WTC11 (cell line): ENCODE results near the gene ARHGAP6.

Experiments
- CREM ChIP-seq: sonication (generic); formaldehyde crosslinking; IDR thresholded peaks from 2 replicates; pipeline ENCODE4 v1.8.1; 2022; ENCODE audit warnings: mild to moderate bottlenecking, missing genetic modification reagents, moderate library complexity
- CTCF ChIP-seq: fragments of 200-600 bp; IDR thresholded peaks from 2 replicates; pipeline ENCODE4 v1.8.0; 2022; ENCODE audit warnings: antibody characterized with exemption
- MXD4 ChIP-seq: fragments of 250-450 bp; sonication (Bioruptor Pico); IDR thresholded peaks from 2 replicates; pipeline ENCODE4 v1.8.0; 2021; ENCODE audit warnings: mild to moderate bottlenecking, moderate library complexity, borderline replicate concordance
- USF1 ChIP-seq: sonication (generic); formaldehyde crosslinking; IDR thresholded peaks from 2 replicates; pipeline ENCODE4 v1.8.0; 2022; ENCODE audit warnings: mild to moderate bottlenecking, missing genetic modification reagents
- ZNF263 ChIP-seq: sonication (generic); formaldehyde crosslinking; IDR thresholded peaks from 2 replicates; pipeline ENCODE4 v1.8.1; 2022; ENCODE audit warnings: low read depth, mild to moderate bottlenecking, moderate library complexity, missing genetic modification reagents

DNA sequence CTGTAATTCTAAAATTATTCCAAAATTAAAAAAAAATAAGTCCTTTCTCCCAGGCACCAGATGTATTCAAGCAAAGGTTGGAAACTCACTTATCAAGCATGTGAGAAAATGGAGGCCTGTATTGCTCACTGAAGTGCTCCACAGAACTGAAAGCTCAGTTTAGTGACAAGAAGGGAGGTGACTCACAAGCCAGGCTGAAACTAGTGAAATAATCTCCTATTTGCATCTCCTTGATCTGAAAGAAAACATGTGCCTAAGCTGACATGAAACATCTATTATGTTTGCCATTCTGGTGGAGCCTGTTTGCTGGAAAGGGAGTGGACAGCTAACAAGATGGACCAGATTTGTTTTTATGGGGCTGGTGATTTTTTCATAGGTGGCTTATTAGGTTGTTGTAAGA is 426.5 kb downstream of the ARHGAP6 start:
- TF ChIP-seq ZNF263 (CRISPR knock-in tag) (no peak), MXD4 (CRISPR knock-in tag) (no peak), CTCF (no peak), USF1 (no peak), CREM (CRISPR knock-in tag) (no peak)
